DND-41 (cell line): Measurements from ENCODE around the gene ANTXR2.

Experiments
- ATAC-seq: fragments of 200-7000 bp; cut with Tn5 transposase; 3 replicates; pipeline ENCODE4 v1.9.1; 2021; ENCODE audit warnings: low read depth; ENCODE audit not compliant: insufficient read depth
- DNase-seq: peaks from one replicate; pipeline ENCODE4 v3.0.0-alpha.2; 2020
- H2AFZ ChIP-seq: 2 replicates; pipeline ENCODE4 v1.6.0; 2012; ENCODE audit warnings: low read depth, low read length
- H3K27ac ChIP-seq: 2 replicates; pipeline ENCODE4 v1.5.1; 2012; ENCODE audit warnings: low read length, inconsistent platforms
- H3K27me3 ChIP-seq: fragments of 200-600 bp; sonication (generic); 2 replicates; pipeline ENCODE4 v1.6.0; 2012; ENCODE audit warnings: low read length, mild to moderate bottlenecking, inconsistent platforms; ENCODE audit not compliant: insufficient read depth, poor library complexity
- H3K36me3 ChIP-seq: 2 replicates; pipeline ENCODE4 v1.5.1; 2012; ENCODE audit warnings: low read length, inconsistent platforms; ENCODE audit not compliant: insufficient read depth
- H3K4me1 ChIP-seq: 2 replicates; pipeline ENCODE4 v1.5.1; 2012; ENCODE audit warnings: mild to moderate bottlenecking, low read length; ENCODE audit not compliant: insufficient read depth
- H3K4me2 ChIP-seq: 2 replicates; pipeline ENCODE4 v1.6.0; 2012; ENCODE audit warnings: mild to moderate bottlenecking, moderate library complexity, low read length, inconsistent platforms; ENCODE audit not compliant: insufficient read depth
- H3K4me3 ChIP-seq, 2 experiments: fragments of 200-600 bp in 1 of 2; shearing (Covaris generic) in 1 of 2; 2 replicates each; pipeline ENCODE4 v1.5.1; 2012 to 2016; ENCODE audit warnings: inconsistent platforms in 2 of 2, low read length in 2 of 2, mild to moderate bottlenecking in 2 of 2, low read depth in 1 of 2, moderate library complexity in 1 of 2
- H3K79me2 ChIP-seq: 2 replicates; pipeline ENCODE4 v1.6.0; 2012; ENCODE audit warnings: low read length, inconsistent platforms; ENCODE audit not compliant: insufficient read depth
- H3K9ac ChIP-seq: 2 replicates; pipeline ENCODE4 v1.6.0; 2012; ENCODE audit warnings: low read depth, mild to moderate bottlenecking, inconsistent platforms, low read length, moderate library complexity
- H3K9me3 ChIP-seq: 2 replicates; pipeline ENCODE4 v1.5.1; 2012; ENCODE audit warnings: low read length, moderate library complexity, mild to moderate bottlenecking, inconsistent platforms; ENCODE audit not compliant: insufficient read depth, severe bottlenecking
- H4K20me1 ChIP-seq: 2 replicates; pipeline ENCODE4 v1.6.0; 2012; ENCODE audit warnings: low read length; ENCODE audit not compliant: insufficient read depth
- EZH2 ChIP-seq: IDR thresholded peaks from 3 replicates; pipeline ENCODE4 v1.6.1; 2012; ENCODE audit warnings: borderline replicate concordance, low read depth, mild to moderate bottlenecking, moderate library complexity, low read length, inconsistent platforms; ENCODE audit not compliant: severe bottlenecking
- TF ChIP-seq, protein P1 (sequence below): IDR thresholded peaks from 2 replicates; pipeline ENCODE4 v1.5.1; 2012; ENCODE audit warnings: borderline replicate concordance, low read length, moderate library complexity, mild to moderate bottlenecking; ENCODE audit not compliant: poor library complexity, severe bottlenecking; ENCODE audit errors: extremely low read depth

The ANTXR2 gene

DNA sequence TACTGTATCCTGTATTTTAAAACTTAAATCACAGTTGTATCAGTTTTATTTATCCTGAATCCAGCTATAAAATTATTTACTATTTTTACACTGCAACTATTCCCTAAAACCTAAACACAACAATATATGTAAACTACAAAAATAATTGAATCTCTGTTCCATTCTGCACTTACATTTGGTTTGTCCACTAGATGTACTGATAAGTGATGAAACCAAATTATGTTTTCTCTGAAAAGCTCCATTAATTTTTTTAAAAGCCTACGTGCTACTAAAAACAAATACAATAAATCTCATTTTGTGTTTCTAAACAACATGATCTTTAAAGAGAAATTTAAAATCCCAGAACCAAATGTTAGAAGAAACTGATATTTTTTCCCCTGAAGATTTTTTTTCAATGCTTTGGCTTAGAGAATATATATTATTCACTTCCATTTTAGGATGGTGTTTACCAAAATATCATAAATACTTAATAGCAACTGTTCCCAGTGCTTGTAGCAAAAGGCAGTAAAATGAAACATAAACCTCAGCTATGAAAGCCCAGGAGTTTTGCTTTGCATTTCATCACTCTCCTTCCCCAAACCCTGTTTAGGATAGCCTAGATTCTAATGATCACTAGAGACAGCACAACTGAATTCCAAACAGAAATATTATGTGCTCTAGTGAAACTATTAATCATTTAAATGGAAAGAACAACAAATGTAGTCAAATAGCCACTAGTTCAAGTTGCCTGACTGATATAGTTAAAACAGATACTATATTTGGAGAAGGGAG, 19.7 kb downstream of the ANTXR2 start:
- Histone ChIP-seq H3K79me2 (no peaks in the 10 kb centered on the region), H3K36me3 (peaks cover 67% of the 10 kb centered on the region), H3K4me1 (peaks cover 29% of the 10 kb centered on the region), H4K20me1 (no peaks in the 10 kb centered on the region), H3K9ac (no peak overlapping the region), H3K4me2 (no peak overlapping the region), H2AFZ (no peak overlapping the region), H3K27ac (no peak overlapping the region), H3K4me3 (no peak overlapping the region), H3K27me3 (no peaks in the 10 kb centered on the region), H3K9me3 (no peaks in the 10 kb centered on the region)
- ATAC-seq (peak; percentile 35; the same call in 1 of the 3 replicates), DNase-seq (no peak)
- TF ChIP-seq, protein P1, sequence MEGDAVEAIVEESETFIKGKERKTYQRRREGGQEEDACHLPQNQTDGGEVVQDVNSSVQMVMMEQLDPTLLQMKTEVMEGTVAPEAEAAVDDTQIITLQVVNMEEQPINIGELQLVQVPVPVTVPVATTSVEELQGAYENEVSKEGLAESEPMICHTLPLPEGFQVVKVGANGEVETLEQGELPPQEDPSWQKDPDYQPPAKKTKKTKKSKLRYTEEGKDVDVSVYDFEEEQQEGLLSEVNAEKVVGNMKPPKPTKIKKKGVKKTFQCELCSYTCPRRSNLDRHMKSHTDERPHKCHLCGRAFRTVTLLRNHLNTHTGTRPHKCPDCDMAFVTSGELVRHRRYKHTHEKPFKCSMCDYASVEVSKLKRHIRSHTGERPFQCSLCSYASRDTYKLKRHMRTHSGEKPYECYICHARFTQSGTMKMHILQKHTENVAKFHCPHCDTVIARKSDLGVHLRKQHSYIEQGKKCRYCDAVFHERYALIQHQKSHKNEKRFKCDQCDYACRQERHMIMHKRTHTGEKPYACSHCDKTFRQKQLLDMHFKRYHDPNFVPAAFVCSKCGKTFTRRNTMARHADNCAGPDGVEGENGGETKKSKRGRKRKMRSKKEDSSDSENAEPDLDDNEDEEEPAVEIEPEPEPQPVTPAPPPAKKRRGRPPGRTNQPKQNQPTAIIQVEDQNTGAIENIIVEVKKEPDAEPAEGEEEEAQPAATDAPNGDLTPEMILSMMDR, result no peak
- TF ChIP-seq EZH2, result no peak

DNA sequence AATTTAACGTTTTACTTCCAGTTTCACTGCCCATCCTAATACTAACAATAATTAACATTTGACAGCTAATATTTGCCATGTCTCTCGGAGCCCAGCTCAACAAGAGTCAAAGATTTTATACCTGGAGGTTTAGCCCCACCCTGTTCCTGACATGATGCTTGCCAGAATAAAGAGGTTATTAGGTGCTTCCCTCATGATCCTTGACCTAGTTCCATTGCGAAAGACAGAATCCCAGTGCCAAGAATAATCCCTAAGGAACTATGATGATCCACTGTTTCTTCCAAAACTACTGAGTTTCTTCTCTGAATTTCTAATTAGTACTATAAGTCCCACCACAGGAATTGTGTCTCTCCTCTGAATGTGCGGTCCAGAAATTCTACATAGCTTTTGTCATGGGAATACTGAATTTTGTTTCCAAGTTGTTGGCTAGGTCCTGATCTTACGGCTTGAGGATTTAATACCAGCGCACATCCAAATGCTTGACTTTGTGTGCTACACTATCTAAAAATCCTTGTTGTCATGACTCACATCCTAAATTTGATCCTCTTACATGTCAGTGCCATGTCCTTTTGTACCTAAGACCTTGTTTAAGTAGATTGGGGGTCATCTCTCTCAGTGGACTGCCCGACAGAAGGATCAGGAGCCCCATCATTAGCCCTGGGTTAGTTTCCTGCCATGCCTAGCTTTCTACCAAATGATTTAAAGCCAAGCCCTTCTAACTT, 23.1 kb downstream of the ANTXR2 start:
- Histone ChIP-seq H3K4me2 (no peak overlapping the region), H3K27ac (no peak overlapping the region), H3K4me1 (peaks cover 12% of the 10 kb centered on the region), H3K4me3 (no peak overlapping the region), H3K9ac (no peak overlapping the region), H4K20me1 (no peaks in the 10 kb centered on the region), H2AFZ (no peak overlapping the region), H3K79me2 (no peaks in the 10 kb centered on the region), H3K36me3 (peaks cover 64% of the 10 kb centered on the region), H3K27me3 (no peaks in the 10 kb centered on the region), H3K9me3 (no peaks in the 10 kb centered on the region)
- TF ChIP-seq, protein P1, result no peak
- no peak for DNase-seq
- no peak for ATAC-seq

DNA sequence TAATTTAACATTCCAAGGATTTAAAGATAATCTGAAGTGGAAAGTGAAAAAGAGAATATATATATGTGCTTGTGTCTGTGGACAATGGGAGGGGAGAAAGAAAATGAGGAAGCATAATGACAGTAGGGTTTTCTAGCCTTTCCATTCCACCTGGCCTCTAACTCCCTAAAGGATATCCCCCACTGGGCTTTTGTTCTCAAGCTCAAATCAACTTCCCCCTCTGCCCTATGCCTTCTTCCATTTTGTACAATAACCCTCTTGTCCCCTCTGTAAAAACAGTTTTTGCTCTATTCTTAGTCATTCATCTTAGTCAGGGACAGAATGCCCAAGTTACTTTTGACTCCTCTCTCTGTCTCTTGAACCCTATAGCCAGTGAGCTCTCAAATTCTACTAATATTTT, 23.6 kb downstream of the ANTXR2 start:
- no peaks in the 10 kb centered on the region for H4K20me1 ChIP-seq
- no peak overlapping the region for H3K4me2 ChIP-seq
- TF ChIP-seq, protein P1, result no peak
- TF ChIP-seq EZH2, result no peak
- peaks cover 62% of the 10 kb centered on the region for H3K36me3 ChIP-seq
- H3K79me2 ChIP-seq, result no peaks in the 10 kb centered on the region
- no peak overlapping the region for H3K27ac ChIP-seq
- ATAC-seq, result no peak
- no peak overlapping the region for H3K4me3 ChIP-seq
- H3K9me3 ChIP-seq, result no peaks in the 10 kb centered on the region
- H3K4me1 ChIP-seq, result peaks cover 9% of the 10 kb centered on the region; the same call in 1 of the 2 replicates
- DNase-seq, result no peak
- no peaks in the 10 kb centered on the region for H3K27me3 ChIP-seq
- no peak overlapping the region for H3K9ac ChIP-seq
- no peak overlapping the region for H2AFZ ChIP-seq
